Peyer's patch (tissue), 4 donors: ENCODE results near the gene ELL2. TPM values are rescaled to one million over a fixed set of nuclear protein-coding genes. Genes with fewer than 3 reads are reported as not detected.

ENCODE experiments used
- DNase-seq, 3 donors: peaks; one replicate each; pipeline ENCODE4 v3.0.0-alpha.2; 2017 to 2019
- H3K27ac ChIP-seq, 4 donors: fragments of 200-600 bp; sonication (generic); one replicate each; pipeline ENCODE4 v1.5.1; 2016 to 2019
- H3K27me3 ChIP-seq, 2 donors: fragments of 200-600 bp; sonication (generic); one replicate each; pipeline ENCODE4 v1.5.1; 2019
- H3K36me3 ChIP-seq, 3 donors: fragments of 200-600 bp; sonication (generic); one replicate each; pipeline ENCODE4 v1.5.1; 2016 to 2019
- H3K4me1 ChIP-seq, 4 donors: fragments of 200-600 bp; sonication (generic); one replicate each; pipeline ENCODE4 v1.5.1; 2016 to 2019
- H3K4me3 ChIP-seq, 4 donors: fragments of 200-600 bp; sonication (generic); 1 replicate in 3 of 4; 2 replicates in 1 of 4; pipeline ENCODE4 v1.5.1; 2016 to 2019; ENCODE audit warnings: mild to moderate bottlenecking in 1 of 4
- H3K9me3 ChIP-seq, 4 donors: fragments of 200-600 bp; sonication (generic); one replicate each; pipeline ENCODE4 v1.5.1; 2016 to 2019; ENCODE audit warnings: mild to moderate bottlenecking in 1 of 4
- CTCF ChIP-seq, 6 experiments: fragments of 450-650 bp in 4 of 6; fragments of 200-600 bp in 2 of 6; sonication (generic) in 1 of 6; IDR thresholded peaks; one replicate each; pipeline ENCODE4 v1.5.1; 2017 to 2019; ENCODE audit warnings: antibody characterized with exemption in 6 of 6, mild to moderate bottlenecking in 3 of 6, moderate library complexity in 1 of 6
- POLR2A ChIP-seq, 2 donors: fragments of 450-650 bp; IDR thresholded peaks; one replicate each; pipeline ENCODE4 v1.5.1; 2017; ENCODE audit warnings: antibody characterized with exemption in 2 of 2, mild to moderate bottlenecking in 2 of 2, moderate library complexity in 2 of 2
- total RNA-seq, 4 donors: library from RNA; depleted of rRNA; stranded (reverse); fragments of >200 nt; gene quantifications; one replicate each; pipeline ENCODE4 v1.1.0, GENCODE V29; 2016

Gene ELL2
- total RNA-seq, 4 donors from 2014 or later, result 27.9 to 88.3 (median 38.7) TPM

GRCh38 chr5:95963650-95964410, 2.2 kb upstream of the ELL2 start:
- DNase-seq, result no peak
- Histone ChIP-seq H3K36me3 (no peaks in the 10 kb centered on the region), H3K27me3 (no peaks in the 10 kb centered on the region), H3K4me1 (peaks cover 0 to 8% (median 0%) of the 10 kb centered on the region in 4 donors), H3K4me3 (no peak overlapping the region), H3K9me3 (no peaks in the 10 kb centered on the region), H3K27ac (no peak overlapping the region)
- TF ChIP-seq POLR2A (IDR thresholded peaks at IDR 0.05) (no peak), CTCF (IDR thresholded peaks at IDR 0.05) (no peak)

DNA sequence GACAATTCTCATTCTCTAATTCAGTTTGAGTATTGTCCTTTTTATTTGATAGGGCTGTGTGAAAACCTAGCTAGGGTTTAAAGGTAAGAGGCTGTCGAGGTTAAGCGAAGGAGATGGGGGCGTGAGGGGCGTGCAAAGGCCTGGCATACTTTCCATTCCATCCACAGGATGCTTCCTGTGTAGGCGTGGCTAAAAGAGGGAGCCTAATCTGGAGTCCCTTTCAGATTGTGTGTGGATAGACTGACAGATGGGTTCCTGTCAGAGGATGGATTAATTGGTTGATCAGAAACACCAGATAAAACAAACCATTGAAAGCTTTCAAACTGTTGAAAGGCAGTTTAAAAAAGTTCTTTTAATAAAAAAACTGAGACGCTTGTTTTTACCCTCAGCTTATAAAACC, 1.1 kb upstream of the ELL2 start:
- H3K4me3 ChIP-seq, result no peak overlapping the region
- peak in 1 of 3 donors; percentile 60 for DNase-seq

GRCh38 chr5:95962475-95962773, 773 bp upstream of the ELL2 start:
- H3K27me3 ChIP-seq, result no peaks in the 10 kb centered on the region
- no peak for DNase-seq
- TF ChIP-seq CTCF (IDR thresholded peaks at IDR 0.05) (no peak), POLR2A (IDR thresholded peaks at IDR 0.05) (no peak)
- H3K9me3 ChIP-seq, result no peaks in the 10 kb centered on the region
- H3K27ac ChIP-seq, result peak overlapping the region; percentile 97 to 100 (median 100)
- H3K4me3 ChIP-seq, result peak overlapping the region; percentile 83 to 99 (median 96)
- H3K4me1 ChIP-seq, result peaks cover 0 to 16% (median 0%) of the 10 kb centered on the region in 4 donors
- H3K36me3 ChIP-seq, result no peaks in the 10 kb centered on the region

More for the DNA sequence above, 1.1 kb upstream of the ELL2 start:
- Histone ChIP-seq H3K27me3 (no peaks in the 10 kb centered on the region), H3K27ac (peak overlapping the region; percentile 97 to 100 (median 100)), H3K9me3 (no peaks in the 10 kb centered on the region), H3K4me1 (peaks cover 0 to 16% (median 0%) of the 10 kb centered on the region in 4 donors), H3K36me3 (no peaks in the 10 kb centered on the region)
- TF ChIP-seq CTCF (IDR thresholded peaks at IDR 0.05) (no peak), POLR2A (IDR thresholded peaks at IDR 0.05) (no peak)

DNA sequence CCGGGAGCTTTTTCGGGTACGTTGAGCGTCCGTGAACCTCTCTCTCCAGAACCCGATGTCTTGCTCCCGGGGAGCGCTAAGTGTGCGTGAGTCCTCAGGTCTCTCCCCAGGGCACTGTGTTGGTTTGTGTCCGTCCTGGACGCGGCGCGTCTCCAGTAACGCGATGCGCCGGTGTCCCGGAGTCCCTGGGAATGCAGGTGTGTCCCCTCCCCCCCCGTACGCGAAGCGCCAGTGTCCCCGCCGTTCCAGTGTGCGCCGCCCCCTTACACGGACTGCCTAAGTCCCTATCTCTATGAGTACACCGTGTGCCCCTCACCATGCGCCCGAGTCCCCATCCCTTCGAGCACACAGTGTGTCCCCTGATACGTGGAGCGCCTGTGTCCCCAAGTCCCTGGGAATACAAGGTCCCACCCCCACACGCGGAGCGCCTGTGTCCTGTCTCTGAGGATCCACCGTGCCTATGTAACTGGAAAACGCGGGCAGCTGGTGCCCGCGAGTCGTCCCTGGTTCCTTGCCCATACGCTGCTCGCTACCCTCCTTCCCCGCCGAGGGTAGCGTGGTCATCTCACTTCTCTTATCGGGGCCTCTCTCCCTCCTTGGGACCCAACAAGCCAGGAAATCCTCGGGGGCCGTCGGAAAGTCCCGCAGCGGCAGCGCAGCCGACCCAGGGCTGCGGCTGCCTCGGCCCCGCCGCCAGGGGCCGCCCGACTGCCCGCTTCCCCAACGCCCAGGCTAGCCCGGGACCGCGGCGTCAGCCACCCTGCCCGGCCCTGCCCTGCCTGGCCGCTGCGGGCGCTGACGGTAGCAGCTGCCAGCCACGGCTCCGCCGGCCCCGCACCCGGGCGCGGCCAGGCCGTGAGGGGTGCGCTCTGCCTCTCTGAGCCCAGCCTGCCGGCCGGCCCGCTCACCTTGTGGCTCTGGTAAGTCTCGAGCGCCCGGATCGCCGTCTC, 709 bp downstream of the ELL2 start:
- peak; percentile 69 to 90 (median 89) for DNase-seq
- Histone ChIP-seq H3K27ac (peak overlapping the region; percentile 97 to 100 (median 100)), H3K36me3 (no peaks in the 10 kb centered on the region), H3K4me3 (peak overlapping the region; percentile 83 to 99 (median 96)), H3K27me3 (no peaks in the 10 kb centered on the region), H3K9me3 (no peaks in the 10 kb centered on the region), H3K4me1 (peaks cover 0 to 28% (median 0%) of the 10 kb centered on the region in 4 donors)
- TF ChIP-seq CTCF (IDR thresholded peaks at IDR 0.05) (peak; percentile 45 to 96 (median 88)), POLR2A (IDR thresholded peaks at IDR 0.05) (no peak)

DNA sequence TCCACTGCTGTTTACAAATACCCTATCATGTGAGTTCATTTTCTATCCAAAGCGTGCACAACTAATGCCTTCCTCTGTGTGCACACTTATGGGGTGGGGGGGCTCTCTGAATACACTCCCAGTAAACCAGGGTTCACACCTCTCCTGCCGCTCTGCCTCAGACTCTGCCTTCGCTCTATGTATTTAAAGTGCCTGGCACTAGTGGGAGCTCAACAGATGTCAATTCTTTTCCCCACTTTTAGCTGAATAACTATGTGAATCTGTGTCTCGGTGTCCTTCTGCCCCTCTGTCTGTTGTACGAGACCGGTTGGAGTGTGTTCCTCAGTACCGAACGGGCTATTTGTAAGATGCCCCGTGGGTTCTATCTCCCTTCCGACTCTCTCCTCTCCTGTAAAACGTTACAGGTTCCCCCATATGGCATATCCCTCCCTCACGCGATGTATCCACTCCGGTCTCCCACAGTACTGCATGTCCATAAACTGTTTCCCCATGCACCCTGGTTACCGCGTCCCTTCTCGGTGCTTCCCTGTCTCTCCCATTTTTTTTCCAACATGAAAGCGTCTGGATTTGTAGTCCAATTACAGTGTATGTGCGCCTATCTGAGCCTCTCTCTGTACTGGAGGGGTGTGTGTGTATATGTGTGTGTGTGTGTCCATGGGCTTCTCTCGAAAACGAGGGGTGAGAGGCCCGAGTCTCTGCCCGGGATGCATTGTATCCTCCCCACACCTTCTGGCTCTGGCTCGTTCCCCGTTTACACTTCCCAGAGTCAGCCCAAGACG, 1.6 kb downstream of the ELL2 start:
- H3K9me3 ChIP-seq, result no peaks in the 10 kb centered on the region

More for the DNA sequence above, 1.6 kb downstream of the ELL2 start:
- TF ChIP-seq CTCF (IDR thresholded peaks at IDR 0.05) (peak in 2 of 6 experiments; percentile 13 to 15), POLR2A (IDR thresholded peaks at IDR 0.05) (no peak)
- H3K27me3 ChIP-seq, result no peaks in the 10 kb centered on the region
- H3K4me1 ChIP-seq, result peaks cover 0 to 34% (median 0%) of the 10 kb centered on the region in 4 donors
- H3K27ac ChIP-seq, result peak overlapping the region; percentile 97 to 100 (median 100)
- peak overlapping the region; percentile 83 to 99 (median 96) for H3K4me3 ChIP-seq
- peak in 1 of 3 donors; percentile 54 for DNase-seq
- H3K36me3 ChIP-seq, result no peaks in the 10 kb centered on the region
